K562 (cell line): ENCODE measurements around the gene ALG14. TPM values are rescaled to one million over a fixed set of nuclear protein-coding genes. Genes with fewer than 3 reads are reported as not detected.

ENCODE experiments used
- ARHGAP35 ChIP-seq: fragments of 450-650 bp; IDR thresholded peaks from 2 replicates; pipeline ENCODE4 v1.6.1; 2018; ENCODE audit not compliant: partially characterized antibody
- CBX1 ChIP-seq: sonication (generic); IDR thresholded peaks from 2 replicates; pipeline ENCODE4 v1.6.1; 2016; ENCODE audit warnings: antibody characterized with exemption, low read depth, mild to moderate bottlenecking
- CTBP1 ChIP-seq: fragments of 450-650 bp; IDR thresholded peaks from 2 replicates; pipeline ENCODE4 v1.6.1; 2016; ENCODE audit warnings: borderline replicate concordance
- KLF16 ChIP-seq: IDR thresholded peaks from 2 replicates; pipeline ENCODE4 v1.6.1; 2016; ENCODE audit warnings: antibody characterized with exemption
- NFIC ChIP-seq: fragments of 450-650 bp; IDR thresholded peaks from 2 replicates; pipeline ENCODE4 v1.6.1; 2017; ENCODE audit warnings: mild to moderate bottlenecking, inconsistent platforms
- OTX1 ChIP-seq: fragments of 450-650 bp; formaldehyde crosslinking; IDR thresholded peaks from 2 replicates; pipeline ENCODE4 v1.4.0; 2022; ENCODE audit warnings: mild to moderate bottlenecking
- PHTF2 ChIP-seq: fragments of 250-450 bp; sonication (Bioruptor Pico); IDR thresholded peaks from 2 replicates; pipeline ENCODE4 v1.5.0; 2021; ENCODE audit warnings: mild to moderate bottlenecking
- SAP30 ChIP-seq: fragments of 200-600 bp; sonication (generic); IDR thresholded peaks from 2 replicates; pipeline ENCODE4 v1.6.1; 2012; ENCODE audit warnings: borderline replicate concordance, low read depth, mild to moderate bottlenecking, moderate library complexity, low read length, control low read depth, inconsistent platforms; ENCODE audit not compliant: insufficient read depth, poor library complexity, severe bottlenecking
- YY1 ChIP-seq, 3 experiments: IDR thresholded peaks; 2 replicates each; pipeline ENCODE4 v1.6.1; 2011; ENCODE audit warnings: low read length in 2 of 3, mild to moderate bottlenecking in 2 of 3, moderate library complexity in 2 of 3, borderline replicate concordance in 1 of 3, control low read depth in 1 of 3, low read depth in 1 of 3; ENCODE audit not compliant: insufficient read depth in 3 of 3, insufficient replicate concordance in 2 of 3, control insufficient read depth in 1 of 3, insufficient read length in 1 of 3; ENCODE audit errors: extremely low read depth in 1 of 3
- ZBTB49 ChIP-seq: sonication (generic); formaldehyde crosslinking; IDR thresholded peaks from 2 replicates; pipeline ENCODE4 v1.8.0; 2022; ENCODE audit warnings: missing genetic modification reagents, mild to moderate bottlenecking, borderline replicate concordance
- ZNF197 ChIP-seq: fragments of 200-800 bp; sonication (Bioruptor generic); IDR thresholded peaks from 2 replicates; pipeline ENCODE4 v1.6.1; 2016; ENCODE audit warnings: low read depth, missing genetic modification characterization, missing compliant biosample characterization
- ZNF23 ChIP-seq: fragments of 250-450 bp; sonication (Bioruptor Pico); IDR thresholded peaks from 2 replicates; pipeline ENCODE4 v1.4.0; 2020; ENCODE audit warnings: mild to moderate bottlenecking
- ZNF644 ChIP-seq: fragments of 200-800 bp; sonication (Bioruptor generic); IDR thresholded peaks from 2 replicates; pipeline ENCODE4 v1.6.1; 2016; ENCODE audit warnings: low read depth, missing genetic modification characterization, missing compliant biosample characterization
- polyA plus RNA-seq, 8 experiments: library from polyadenylated mRNA; depleted of rRNA in 4 of 8; stranded (reverse) in 5 of 8; unstranded in 3 of 8; fragments of >200 nt; fragmentation: Nextera tagmentation in 2 of 8; fragmentation: Illumina TruSeq in 1 of 8; extraction: Ambion mirVana in 2 of 8; extraction: Trizol in 1 of 8; gene quantifications; 2 replicates each; pipeline versions ENCODE4 v1.2.1 to v1.2.3, GENCODE V29; 2011 to 2014; ENCODE audit warnings: inconsistent platforms in 1 of 8, missing spikeins in 1 of 8
- total RNA-seq, 7 experiments: library from RNA; depleted of rRNA in 6 of 7; stranded (reverse); fragments of >200 nt in 6 of 7; fragmentation: Illumina TruSeq in 2 of 7; extraction: Trizol in 2 of 7; gene quantifications; 2 replicates each; pipeline versions ENCODE4 v1.2.1 to v1.2.3, GENCODE V29; 2011 to 2021; ENCODE audit warnings: low replicate concordance in 1 of 7
- TF ChIP-seq, protein P1 (sequence below): sonication (generic); formaldehyde crosslinking; IDR thresholded peaks from 2 replicates; pipeline ENCODE4 v1.8.0; 2023; ENCODE audit warnings: mild to moderate bottlenecking, missing genetic modification reagents
- TF ChIP-seq, protein P2 (sequence below): fragments of 250-450 bp; sonication (Bioruptor Pico); IDR thresholded peaks from 2 replicates; pipeline ENCODE4 v1.5.1; 2021; ENCODE audit warnings: mild to moderate bottlenecking

Gene ALG14
- total and polyA plus RNA-seq, 9 of the 15 experiments (the other 6 are each of a cell fraction or from before 2014, with no cell fraction given) = 2.8 to 16.2 (median 4.9) TPM

- TF ChIP-seq, protein P1, sequence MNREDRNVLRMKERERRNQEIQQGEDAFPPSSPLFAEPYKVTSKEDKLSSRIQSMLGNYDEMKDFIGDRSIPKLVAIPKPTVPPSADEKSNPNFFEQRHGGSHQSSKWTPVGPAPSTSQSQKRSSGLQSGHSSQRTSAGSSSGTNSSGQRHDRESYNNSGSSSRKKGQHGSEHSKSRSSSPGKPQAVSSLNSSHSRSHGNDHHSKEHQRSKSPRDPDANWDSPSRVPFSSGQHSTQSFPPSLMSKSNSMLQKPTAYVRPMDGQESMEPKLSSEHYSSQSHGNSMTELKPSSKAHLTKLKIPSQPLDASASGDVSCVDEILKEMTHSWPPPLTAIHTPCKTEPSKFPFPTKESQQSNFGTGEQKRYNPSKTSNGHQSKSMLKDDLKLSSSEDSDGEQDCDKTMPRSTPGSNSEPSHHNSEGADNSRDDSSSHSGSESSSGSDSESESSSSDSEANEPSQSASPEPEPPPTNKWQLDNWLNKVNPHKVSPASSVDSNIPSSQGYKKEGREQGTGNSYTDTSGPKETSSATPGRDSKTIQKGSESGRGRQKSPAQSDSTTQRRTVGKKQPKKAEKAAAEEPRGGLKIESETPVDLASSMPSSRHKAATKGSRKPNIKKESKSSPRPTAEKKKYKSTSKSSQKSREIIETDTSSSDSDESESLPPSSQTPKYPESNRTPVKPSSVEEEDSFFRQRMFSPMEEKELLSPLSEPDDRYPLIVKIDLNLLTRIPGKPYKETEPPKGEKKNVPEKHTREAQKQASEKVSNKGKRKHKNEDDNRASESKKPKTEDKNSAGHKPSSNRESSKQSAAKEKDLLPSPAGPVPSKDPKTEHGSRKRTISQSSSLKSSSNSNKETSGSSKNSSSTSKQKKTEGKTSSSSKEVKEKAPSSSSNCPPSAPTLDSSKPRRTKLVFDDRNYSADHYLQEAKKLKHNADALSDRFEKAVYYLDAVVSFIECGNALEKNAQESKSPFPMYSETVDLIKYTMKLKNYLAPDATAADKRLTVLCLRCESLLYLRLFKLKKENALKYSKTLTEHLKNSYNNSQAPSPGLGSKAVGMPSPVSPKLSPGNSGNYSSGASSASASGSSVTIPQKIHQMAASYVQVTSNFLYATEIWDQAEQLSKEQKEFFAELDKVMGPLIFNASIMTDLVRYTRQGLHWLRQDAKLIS (CRISPR knock-in tag) = 0 out of 2 replicates have a peak, but pooled peaks have one; percentile 42
- TF ChIP-seq, protein P2, sequence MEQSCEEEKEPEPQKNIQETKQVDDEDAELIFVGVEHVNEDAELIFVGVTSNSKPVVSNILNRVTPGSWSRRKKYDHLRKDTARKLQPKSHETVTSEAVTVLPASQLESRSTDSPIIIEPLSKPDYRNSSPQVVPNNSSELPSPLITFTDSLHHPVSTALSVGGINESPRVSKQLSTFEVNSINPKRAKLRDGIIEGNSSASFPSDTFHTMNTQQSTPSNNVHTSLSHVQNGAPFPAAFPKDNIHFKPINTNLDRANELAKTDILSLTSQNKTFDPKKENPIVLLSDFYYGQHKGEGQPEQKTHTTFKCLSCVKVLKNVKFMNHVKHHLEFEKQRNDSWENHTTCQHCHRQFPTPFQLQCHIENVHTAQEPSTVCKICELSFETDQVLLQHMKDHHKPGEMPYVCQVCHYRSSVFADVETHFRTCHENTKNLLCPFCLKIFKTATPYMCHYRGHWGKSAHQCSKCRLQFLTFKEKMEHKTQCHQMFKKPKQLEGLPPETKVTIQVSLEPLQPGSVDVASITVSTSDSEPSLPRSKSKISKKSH = no peak
- no peak for TF ChIP-seq CBX1
- 0 out of 2 replicates have a peak, but pooled peaks have one; percentile 67 for TF ChIP-seq ZNF644 (tag)
- TF ChIP-seq ZNF197 (CRISPR knock-in tag) = 0 out of 2 replicates have a peak, but pooled peaks have one; percentile 75
- 0 out of 2 replicates have a peak, but pooled peaks have one; percentile 45 for TF ChIP-seq OTX1 (CRISPR knock-in tag)
- TF ChIP-seq NFIC = peak; percentile 75
- TF ChIP-seq PHTF2 (CRISPR knock-in tag) = no peak
- no peak for TF ChIP-seq ARHGAP35
- TF ChIP-seq KLF16 = peak; percentile 78
- TF ChIP-seq CTBP1 = peak; percentile 71; the same call in 1 of the 2 replicates
- peak; percentile 80; the same call in 1 of the 2 replicates for TF ChIP-seq ZBTB49
- TF ChIP-seq ZNF23 = no peak
- TF ChIP-seq YY1 (IDR thresholded peaks at IDR 0.05; ENCODE audit: borderline replicate concordance in 1 of 3, control insufficient read depth in 1 of 3, extremely low read depth in 1 of 3, insufficient read depth in 3 of 3, insufficient read length in 1 of 3, insufficient replicate concordance in 2 of 3, low read depth in 1 of 3, low read length in 2 of 3) = peak in 1 of 3 experiments; percentile 22
- peak; percentile 50 for TF ChIP-seq SAP30
These were observed at the start of gene ALG14 (continued) for GRCh38 chr1:95072532-95073419.
